Measurements from ENCODE around the gene PLPPR5.

- TF ChIP-seq CTCF (IDR thresholded peaks at IDR 0.05) (no peak), USF2 (IDR thresholded peaks at IDR 0.05) (no peak), CHD2 (IDR thresholded peaks at IDR 0.05; ENCODE audit: low read length, partially characterized antibody) (no peak), EP300 (IDR thresholded peaks at IDR 0.05) (no peak), MAFK (IDR thresholded peaks at IDR 0.05; ENCODE audit: partially characterized antibody) (no peak), RAD21 (conservative IDR thresholded peaks at IDR 0.05 in 1 of 2, IDR thresholded peaks at IDR 0.05 in 1 of 2) (no peak), TP53 (CRISPR knock-in tag; IDR thresholded peaks at IDR 0.05) (no peak), REST (IDR thresholded peaks at IDR 0.05) (no peak), KDM1A (IDR thresholded peaks at IDR 0.05; ENCODE audit: low read depth) (no peak), CHD4 (IDR thresholded peaks at IDR 0.05; ENCODE audit: borderline replicate concordance) (no peak), HOXB5 (CRISPR knock-in tag; IDR thresholded peaks at IDR 0.05) (no peak)
Measured at GRCh38 chr1:98870959-98871903, 133.4 kb downstream of the PLPPR5 start.

All from A549 (cell line).